Immature natural killer cell (primary cell): ENCODE data around the gene EBF3. TPM values are rescaled to one million over a fixed set of nuclear protein-coding genes. Genes with fewer than 3 reads are reported as not detected.

Experiments used
- DNase-seq, 3 donors: peaks; one replicate each; pipeline ENCODE4 v3.0.0; 2022; ENCODE audit warnings: mixed read lengths in 1 of 3
- H3K27ac Mint-ChIP-seq, 6 donors: one replicate each; pipeline ENCODE4 v1.8.0; 2020; ENCODE audit warnings: mixed read lengths in 6 of 6, mild to moderate bottlenecking in 5 of 6, inconsistent platforms in 4 of 6, moderate library complexity in 3 of 6
- H3K27me3 Mint-ChIP-seq, 3 donors: one replicate each; pipeline ENCODE4 v1.8.0; 2020 to 2021; ENCODE audit warnings: low read depth in 3 of 3, mild to moderate bottlenecking in 3 of 3, mixed read lengths in 3 of 3, moderate library complexity in 3 of 3, inconsistent platforms in 1 of 3
- H3K36me3 Mint-ChIP-seq, 3 donors: one replicate each; pipeline ENCODE4 v1.8.0; 2020; ENCODE audit warnings: mixed read lengths in 3 of 3, inconsistent platforms in 2 of 3, mild to moderate bottlenecking in 2 of 3
- H3K4me1 Mint-ChIP-seq, 2 donors: one replicate each; pipeline ENCODE4 v1.8.0; 2020; ENCODE audit warnings: inconsistent platforms in 2 of 2, mild to moderate bottlenecking in 2 of 2, mixed read lengths in 2 of 2, moderate library complexity in 1 of 2
- H3K4me3 Mint-ChIP-seq, 5 donors: one replicate each; pipeline ENCODE4 v1.8.0; 2020; ENCODE audit warnings: mild to moderate bottlenecking in 5 of 5, mixed read lengths in 5 of 5, inconsistent platforms in 3 of 5, moderate library complexity in 3 of 5
- H3K9me3 Mint-ChIP-seq, 6 donors: one replicate each; pipeline ENCODE4 v1.8.0; 2020; ENCODE audit warnings: mild to moderate bottlenecking in 6 of 6, mixed read lengths in 6 of 6, inconsistent platforms in 4 of 6, moderate library complexity in 3 of 6
- polyA plus RNA-seq, 3 donors: library from polyadenylated mRNA; unstranded; fragments of 300-500 nt; fragmentation: Illumina TruSeq; gene quantifications; one replicate each; pipeline ENCODE4 v1.2.3, GENCODE V29; 2021

EBF3 gene
- polyA plus RNA-seq, 3 donors from 2014 or later, result not detected

DNA sequence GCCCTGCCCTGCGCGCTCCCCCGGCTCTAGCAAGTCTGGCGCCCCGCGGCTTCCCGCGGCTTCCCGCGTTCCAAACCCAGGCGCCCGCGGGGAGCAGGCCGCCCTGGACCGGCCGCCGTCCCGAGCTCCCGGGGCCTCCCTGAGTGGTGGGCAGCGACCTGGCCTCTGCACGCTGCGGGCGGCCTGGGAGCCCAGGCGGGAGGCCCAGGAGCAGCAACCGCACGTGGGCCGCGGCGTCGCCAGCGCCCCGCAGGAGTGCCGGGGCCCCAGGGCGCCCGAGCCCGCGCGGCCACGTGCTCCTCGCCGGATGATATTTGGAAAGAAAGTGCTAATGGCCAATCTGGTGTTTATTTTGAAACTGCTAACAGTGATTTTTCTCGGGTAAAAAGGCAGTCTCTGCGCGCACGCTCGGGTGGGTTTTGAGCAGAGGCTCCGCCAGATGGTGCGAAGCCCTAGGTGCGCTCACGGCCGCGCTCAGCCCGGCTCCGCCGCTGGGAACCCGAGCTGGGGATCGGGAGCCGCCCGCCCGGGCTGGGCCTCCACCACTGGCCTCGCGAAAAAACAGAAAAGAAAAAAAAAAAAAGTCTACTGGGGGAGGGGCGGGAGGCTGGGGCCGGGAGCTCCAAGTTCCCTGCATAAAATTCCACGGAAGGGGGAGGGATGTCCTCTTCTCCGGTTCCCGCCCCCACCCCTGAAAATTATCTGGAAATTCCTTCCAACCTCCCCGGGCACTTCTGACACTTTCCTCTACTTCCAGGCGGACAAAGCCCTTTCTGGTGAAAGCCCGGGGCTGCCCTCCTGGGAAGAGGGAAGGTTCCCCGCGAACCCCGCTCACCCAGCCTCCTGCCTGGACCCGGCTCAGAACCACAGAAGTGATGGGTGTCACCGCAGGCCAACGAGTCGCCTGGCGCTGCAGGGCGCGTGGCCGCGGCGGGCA is 4.3 kb downstream of the EBF3 start:
- H3K4me1 Mint-ChIP-seq, result peaks cover 24 to 31% of the 10 kb centered on the region in 2 donors
- DNase-seq, result no peak
- peaks cover 36 to 60% (median 41%) of the 10 kb centered on the region in 3 donors for H3K27me3 Mint-ChIP-seq
- no peak overlapping the region for H3K4me3 Mint-ChIP-seq
- H3K9me3 Mint-ChIP-seq, result peaks cover 0 to 13% (median 0%) of the 10 kb centered on the region in 6 donors
- peak overlapping the region in 1 of 6 donors; percentile 16 for H3K27ac Mint-ChIP-seq
- no peaks in the 10 kb centered on the region for H3K36me3 Mint-ChIP-seq

DNA sequence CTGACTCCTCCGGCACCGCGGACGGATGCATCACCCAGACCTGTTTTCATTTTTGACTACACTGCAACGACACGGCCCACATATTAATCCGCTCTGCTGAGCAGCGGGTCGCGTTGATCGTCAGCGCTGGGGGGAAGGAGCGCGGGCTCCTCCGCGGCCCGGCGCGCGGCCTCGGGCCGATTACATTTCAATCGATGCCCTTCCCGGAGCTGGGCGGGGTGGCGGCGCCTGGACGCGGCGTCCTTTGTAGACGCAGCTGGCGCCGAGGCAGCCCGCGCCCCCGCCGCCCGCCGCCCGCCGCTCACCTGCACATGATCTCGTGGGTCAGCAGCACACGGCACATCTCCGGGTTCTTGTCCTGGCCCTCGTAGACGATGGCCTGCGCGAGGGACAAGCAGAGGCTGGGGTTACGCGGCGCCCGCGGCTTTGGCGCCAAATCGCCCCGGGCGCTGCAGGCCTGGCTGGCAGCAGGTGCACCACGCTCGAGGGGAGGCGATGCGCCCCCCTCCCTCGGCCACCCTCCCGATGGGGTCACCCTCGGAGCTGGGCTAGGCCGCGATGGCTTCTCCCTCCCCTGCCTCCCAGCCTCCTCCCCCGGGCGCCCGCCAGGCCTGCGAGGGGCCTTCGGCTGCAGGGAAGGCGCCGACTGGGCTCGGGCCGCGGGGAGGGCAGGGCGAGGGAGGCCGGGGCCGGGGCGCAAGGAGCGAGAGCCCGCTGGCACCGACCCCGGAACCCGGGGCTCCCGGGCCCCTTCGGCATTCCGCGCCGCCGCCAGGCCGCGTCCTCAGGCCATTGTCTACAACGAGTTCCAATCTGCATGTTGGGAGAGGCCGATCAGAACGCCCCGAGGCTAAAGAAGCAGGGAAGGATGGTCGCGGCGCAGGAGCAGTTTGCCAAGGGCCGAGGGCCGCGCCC is 5.2 kb downstream of the EBF3 start:
- Mint-ChIP-seq H3K36me3 (no peaks in the 10 kb centered on the region), H3K27ac (peak overlapping the region in 1 of 6 donors; percentile 63), H3K27me3 (peaks cover 33 to 61% (median 49%) of the 10 kb centered on the region in 3 donors), H3K4me1 (peaks cover 21 to 31% of the 10 kb centered on the region in 2 donors), H3K4me3 (peak overlapping the region; percentile 36 to 78 (median 66)), H3K9me3 (peaks cover 0 to 13% (median 0%) of the 10 kb centered on the region in 6 donors)
- no peak for DNase-seq

DNA sequence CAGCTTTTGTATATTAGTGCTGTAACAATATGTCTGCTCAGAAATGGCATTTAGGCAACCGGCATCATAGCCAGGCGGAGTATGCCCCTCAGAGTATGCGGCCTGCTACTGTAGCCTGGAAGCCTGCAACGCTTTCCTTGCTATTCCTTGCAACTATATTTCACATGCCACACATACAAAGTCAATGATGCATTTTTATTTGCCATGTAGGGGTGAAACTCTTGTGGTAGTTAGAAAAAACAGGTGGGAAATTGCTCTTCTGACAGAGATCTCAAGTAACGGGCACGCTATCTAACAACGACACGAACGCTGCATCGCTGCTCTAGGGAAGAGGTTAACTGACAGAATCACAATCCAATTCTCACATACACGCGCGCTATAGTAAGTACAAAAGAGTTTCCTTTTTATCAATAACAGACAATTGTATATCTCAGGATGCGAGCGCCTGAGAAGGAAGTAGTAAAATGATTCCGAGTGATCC is 5.9 kb downstream of the EBF3 start:
- Mint-ChIP-seq H3K36me3 (no peaks in the 10 kb centered on the region), H3K27ac (peak overlapping the region in 1 of 6 donors; percentile 63), H3K4me3 (peak overlapping the region; percentile 36 to 78 (median 66)), H3K27me3 (peaks cover 34 to 60% (median 53%) of the 10 kb centered on the region in 3 donors), H3K4me1 (peaks cover 20 to 28% of the 10 kb centered on the region in 2 donors), H3K9me3 (peaks cover 0 to 12% (median 0%) of the 10 kb centered on the region in 6 donors)
- no peak for DNase-seq

GRCh38 chr10:129956876-129957673 is 7.0 kb downstream of the EBF3 start:
- DNase-seq, result no peak
- Mint-ChIP-seq H3K4me3 (no peak overlapping the region), H3K9me3 (peaks cover 0 to 8% (median 0%) of the 10 kb centered on the region in 6 donors), H3K27me3 (peaks cover 33 to 52% (median 50%) of the 10 kb centered on the region in 3 donors), H3K36me3 (no peaks in the 10 kb centered on the region), H3K4me1 (peaks cover 11 to 17% of the 10 kb centered on the region in 2 donors), H3K27ac (no peak overlapping the region)

DNA sequence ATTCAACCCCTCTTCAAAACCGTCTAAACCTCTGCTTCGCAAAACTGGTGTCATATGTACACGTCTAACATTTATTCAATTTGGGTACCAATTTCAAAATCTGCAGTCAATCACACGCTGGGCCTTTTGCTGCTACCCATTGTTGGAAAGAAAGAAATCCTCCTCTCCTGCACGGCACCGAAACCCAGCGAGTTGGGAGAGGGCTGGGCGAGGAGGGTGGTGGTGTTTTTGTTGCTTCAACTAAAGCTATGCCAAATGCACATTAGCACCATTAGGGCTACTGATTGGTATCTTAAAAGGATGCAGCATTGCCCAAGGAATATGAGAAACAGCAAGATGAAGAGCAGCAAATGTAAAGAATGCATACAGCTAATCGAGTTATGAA is 7.8 kb downstream of the EBF3 start:
- DNase-seq, result no peak
- H3K27ac Mint-ChIP-seq, result no peak overlapping the region
- no peaks in the 10 kb centered on the region for H3K36me3 Mint-ChIP-seq
- H3K9me3 Mint-ChIP-seq, result peaks cover 0 to 7% (median 0%) of the 10 kb centered on the region in 6 donors
- H3K4me3 Mint-ChIP-seq, result no peak overlapping the region
- H3K27me3 Mint-ChIP-seq, result peaks cover 30 to 47% (median 43%) of the 10 kb centered on the region in 3 donors
- H3K4me1 Mint-ChIP-seq, result peaks cover 9 to 14% of the 10 kb centered on the region in 2 donors

DNA sequence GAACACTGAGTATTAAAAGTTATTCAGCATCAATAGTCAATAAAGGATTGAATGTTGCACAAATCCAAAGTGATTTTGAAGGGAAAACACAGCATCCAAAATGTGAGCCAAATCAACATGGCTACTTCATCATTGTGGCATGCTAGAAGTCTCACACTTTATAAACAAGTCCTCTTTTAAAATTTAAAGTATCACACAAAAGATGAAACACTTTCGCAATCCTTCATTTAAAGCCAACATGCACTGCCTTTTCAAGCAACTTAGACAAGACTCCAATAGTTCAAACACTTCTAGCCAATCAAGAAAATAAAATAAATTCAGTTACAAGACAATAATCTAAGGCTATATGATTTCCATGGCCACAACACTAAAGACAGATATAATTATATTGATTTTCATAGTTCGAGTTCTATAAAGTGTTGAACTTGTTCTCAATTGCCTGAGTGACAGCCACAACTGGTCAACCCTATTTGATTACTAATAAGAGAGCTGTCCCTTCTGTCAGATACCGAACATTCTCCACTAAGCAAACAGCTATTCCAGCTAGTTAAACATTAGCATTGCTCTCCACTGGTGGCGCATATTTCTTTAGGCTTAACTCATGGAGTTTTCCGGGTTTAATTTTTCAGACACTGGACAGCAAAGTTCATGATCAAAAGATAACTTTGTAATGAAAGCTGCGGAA is 8.3 kb downstream of the EBF3 start:
- Mint-ChIP-seq H3K27ac (no peak overlapping the region), H3K27me3 (peaks cover 25 to 43% (median 40%) of the 10 kb centered on the region in 3 donors), H3K36me3 (no peaks in the 10 kb centered on the region), H3K9me3 (peaks cover 0 to 6% (median 0%) of the 10 kb centered on the region in 6 donors), H3K4me3 (no peak overlapping the region), H3K4me1 (peaks cover 9 to 13% of the 10 kb centered on the region in 2 donors)
- no peak for DNase-seq

GRCh38 chr10:129954492-129955315 is 9.4 kb downstream of the EBF3 start:
- Mint-ChIP-seq H3K4me1 (peaks cover 7% of the 10 kb centered on the region in 2 donors), H3K27ac (no peak overlapping the region), H3K27me3 (peaks cover 19 to 36% (median 34%) of the 10 kb centered on the region in 3 donors), H3K4me3 (no peak overlapping the region), H3K9me3 (peaks cover 0 to 6% (median 0%) of the 10 kb centered on the region in 6 donors), H3K36me3 (no peaks in the 10 kb centered on the region)
- no peak for DNase-seq

- H3K36me3 Mint-ChIP-seq, result peaks cover 0 to 3% (median 0%) of the 10 kb centered on the region in 3 donors
Measured at GRCh38 chr10:129953119-129954051, 10.7 kb downstream of the EBF3 start.

DNA sequence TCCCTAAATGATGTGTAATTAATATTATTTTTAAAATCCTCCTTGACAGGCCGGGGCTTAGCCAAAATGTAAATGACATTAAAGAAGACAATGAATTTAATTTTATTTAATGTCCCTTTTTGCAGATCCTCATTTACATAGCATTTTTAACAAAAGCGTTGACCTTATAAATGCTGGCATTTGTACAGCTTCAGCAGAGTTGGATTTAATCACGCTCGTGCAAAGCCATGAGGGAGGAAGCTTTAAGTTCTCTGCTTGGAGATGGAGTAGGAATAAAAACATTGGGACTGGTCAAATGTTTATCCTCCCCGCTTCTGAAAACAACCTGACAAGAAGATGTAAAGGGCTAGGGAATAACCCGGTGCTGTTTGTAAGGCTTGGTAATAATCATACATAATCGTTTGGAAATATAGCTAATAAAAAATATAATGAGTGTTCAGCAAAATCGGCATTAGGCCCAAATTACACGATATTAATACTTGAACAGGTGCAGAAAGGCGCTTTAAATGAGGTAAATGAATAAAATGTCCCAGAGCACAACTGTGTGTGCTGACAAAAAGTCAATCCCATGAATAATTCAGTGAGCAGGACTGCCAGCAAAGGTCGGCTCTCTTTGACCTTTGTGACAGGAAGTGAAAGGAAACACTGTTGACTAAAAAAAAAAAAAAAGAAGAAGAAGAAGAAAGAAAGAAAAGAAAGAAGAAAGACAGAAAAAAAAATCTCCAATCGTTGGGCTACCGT is 11.5 kb downstream of the EBF3 start:
- no peak overlapping the region for H3K4me3 Mint-ChIP-seq
- peaks cover 0 to 3% (median 0%) of the 10 kb centered on the region in 3 donors for H3K36me3 Mint-ChIP-seq
- no peak overlapping the region for H3K27ac Mint-ChIP-seq
- peaks cover 0 to 2% of the 10 kb centered on the region in 2 donors for H3K4me1 Mint-ChIP-seq
- no peak for DNase-seq
- H3K27me3 Mint-ChIP-seq, result peaks cover 13 to 29% (median 28%) of the 10 kb centered on the region in 3 donors
- H3K9me3 Mint-ChIP-seq, result no peaks in the 10 kb centered on the region

More at GRCh38 chr10:129953119-129954051, 10.7 kb downstream of the EBF3 start:
- Mint-ChIP-seq H3K27ac (no peak overlapping the region), H3K27me3 (peaks cover 18 to 34% (median 33%) of the 10 kb centered on the region in 3 donors), H3K4me3 (no peak overlapping the region), H3K4me1 (peaks cover 5 to 6% of the 10 kb centered on the region in 2 donors), H3K9me3 (peaks cover 0 to 5% (median 0%) of the 10 kb centered on the region in 6 donors)
- DNase-seq, result no peak

DNA sequence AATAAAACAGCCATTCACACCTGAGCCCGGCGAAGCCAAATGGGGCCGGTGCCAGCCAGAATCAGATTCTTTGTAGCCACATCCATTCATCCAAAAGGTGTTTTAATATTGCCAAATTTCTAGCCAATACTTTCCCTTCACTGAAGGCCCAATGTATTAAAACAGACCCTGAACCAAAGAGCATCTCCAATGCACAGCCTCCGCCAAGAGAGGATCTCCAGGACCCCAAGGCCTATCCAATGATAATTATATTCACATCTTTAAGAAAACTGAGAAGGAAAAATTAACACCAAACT is 12.2 kb downstream of the EBF3 start:
- H3K4me1 Mint-ChIP-seq, result no peaks in the 10 kb centered on the region
- H3K27me3 Mint-ChIP-seq, result peaks cover 9 to 25% (median 21%) of the 10 kb centered on the region in 3 donors
- peaks cover 0 to 3% (median 0%) of the 10 kb centered on the region in 3 donors for H3K36me3 Mint-ChIP-seq
- no peaks in the 10 kb centered on the region for H3K9me3 Mint-ChIP-seq
- H3K4me3 Mint-ChIP-seq, result no peak overlapping the region
- H3K27ac Mint-ChIP-seq, result no peak overlapping the region
- no peak for DNase-seq
